Fibroblast of skin of right quadriceps (primary cell): ENCODE results near the gene CBX8.

Source experiments
- DNase-seq: peaks from one replicate; pipeline ENCODE4 v3.0.0-alpha.2; 2013

The CBX8 gene

GRCh38 chr17:79748295-79749099 is 48.4 kb downstream of the CBX8 start:
- no peak for DNase-seq

GRCh38 chr17:79747508-79748294 is 49.2 kb downstream of the CBX8 start:
- no peak for DNase-seq

GRCh38 chr17:79746889-79747507 is 49.9 kb downstream of the CBX8 start:
- no peak for DNase-seq

- DNase-seq = no peak
Measured at GRCh38 chr17:79745641-79746105, 51.2 kb downstream of the CBX8 start.

- DNase-seq = no peak
Measured at GRCh38 chr17:79743614-79744013, 53.3 kb downstream of the CBX8 start.

- DNase-seq = no peak
Measured at GRCh38 chr17:79742951-79743476, 53.9 kb downstream of the CBX8 start.

GRCh38 chr17:79742589-79742918 is 54.3 kb downstream of the CBX8 start:
- DNase-seq = no peak
